ENCODE data around the gene SLC39A3.

DNA sequence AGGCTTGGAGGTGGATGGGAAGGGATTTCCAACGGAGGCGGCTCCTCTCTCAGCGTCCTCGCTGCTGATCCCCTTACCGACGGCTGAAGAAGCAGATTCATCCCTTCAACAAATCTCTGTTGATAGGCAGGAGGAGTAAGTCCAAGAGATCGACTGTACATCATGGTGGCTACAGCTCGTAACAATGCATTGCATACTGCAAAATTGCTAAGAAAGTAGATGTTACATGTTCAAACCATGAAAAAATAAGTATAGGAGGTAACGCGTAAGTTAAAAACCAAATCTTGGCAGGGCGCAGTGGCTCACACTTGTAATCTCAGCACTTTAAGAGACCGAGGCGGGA is 468 bp upstream of the SLC39A3 start:
- TF ChIP-seq EZH2 (IDR thresholded peaks at IDR 0.05), result no peak
- no peak for TF ChIP-seq POLR2AphosphoS5 (IDR thresholded peaks at IDR 0.05; ENCODE audit: borderline replicate concordance, low read depth, low read length)

Measured in SK-N-MC (cell line).